ENCODE measurements around the gene ZBTB20. TPM values are rescaled to one million over a fixed set of nuclear protein-coding genes. Genes with fewer than 3 reads are reported as not detected.

ZBTB20 gene
- total and polyA plus RNA-seq, 3 experiments from 2014 or later, result 6.3 to 25.6 (median 6.5) TPM

GRCh38 chr3:114994554-114995341 lies 152.3 kb downstream of the ZBTB20 start:
- Mint-ChIP-seq H3K27ac (no peak overlapping the region), H3K9me3 (peaks cover 0 to 20% (median 8%) of the 10 kb centered on the region in 5 donors)
- CTCF ChIA-PET, result no interaction called here

DNA sequence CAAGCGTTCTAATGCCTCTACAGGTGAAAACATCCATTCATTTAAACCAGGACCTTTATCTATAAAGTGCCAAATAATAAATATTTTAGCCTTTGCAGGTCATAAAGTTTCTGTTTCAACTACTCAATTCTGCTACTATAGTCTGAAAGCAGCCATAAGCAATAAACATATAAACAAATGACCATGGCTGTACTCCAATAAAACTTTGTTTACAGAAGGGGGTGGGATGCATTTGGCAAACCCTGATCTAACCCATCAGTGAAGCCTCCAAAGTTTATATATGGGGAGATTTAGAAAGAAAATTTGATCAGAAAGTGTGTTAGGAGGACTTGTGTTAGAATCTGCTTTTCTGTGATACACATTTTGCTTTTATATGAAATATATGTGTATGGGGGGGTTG lies 161.3 kb downstream of the ZBTB20 start:
- ChIA-PET POLR2A (no interaction called here), CTCF (no interaction called here)
- peaks cover 0 to 15% (median 0%) of the 10 kb centered on the region in 3 donors for H3K36me3 Mint-ChIP-seq
- H3K9me3 ChIP-seq (ENCODE audit: low read length), result no peaks in the 10 kb centered on the region
- no peaks in the 10 kb centered on the region for H3K4me1 ChIP-seq (ENCODE audit: insufficient read depth, low read length)
- H3K36me3 ChIP-seq (ENCODE audit: insufficient read depth, low read length), result no peaks in the 10 kb centered on the region
- H3K27me3 Mint-ChIP-seq, result no peaks in the 10 kb centered on the region
- no peaks in the 10 kb centered on the region for H3K27me3 ChIP-seq (ENCODE audit: insufficient read depth, low read length, poor library complexity, severe bottlenecking)
- H3K27ac Mint-ChIP-seq, result no peak overlapping the region
- peaks cover 10 to 18% (median 12%) of the 10 kb centered on the region in 3 donors for H3K4me1 Mint-ChIP-seq
- DNase-seq, result no peak
- no peak overlapping the region for H3K27ac ChIP-seq (ENCODE audit: low read depth, low read length)
- no peak overlapping the region for H3K4me3 ChIP-seq (ENCODE audit: low read length)
- peaks cover 0 to 6% (median 2%) of the 10 kb centered on the region in 5 donors for H3K9me3 Mint-ChIP-seq
- H3K4me3 Mint-ChIP-seq, result no peak overlapping the region

More at GRCh38 chr3:114994554-114995341, 152.3 kb downstream of the ZBTB20 start:
- H3K4me1 Mint-ChIP-seq, result peaks cover 10 to 14% (median 11%) of the 10 kb centered on the region in 3 donors
- POLR2A ChIA-PET, result no interaction called here
- no peak overlapping the region for H3K27ac ChIP-seq (ENCODE audit: low read depth, low read length)
- no peaks in the 10 kb centered on the region for H3K4me1 ChIP-seq (ENCODE audit: insufficient read depth, low read length)
- H3K9me3 ChIP-seq (ENCODE audit: low read length), result no peaks in the 10 kb centered on the region
- H3K36me3 Mint-ChIP-seq, result peaks cover 11 to 55% (median 18%) of the 10 kb centered on the region in 3 donors
- H3K4me3 ChIP-seq (ENCODE audit: low read length), result no peak overlapping the region
- H3K27me3 Mint-ChIP-seq, result no peaks in the 10 kb centered on the region
- no peak overlapping the region for H3K4me3 Mint-ChIP-seq
- no peak for DNase-seq
- no peaks in the 10 kb centered on the region for H3K27me3 ChIP-seq (ENCODE audit: insufficient read depth, low read length, poor library complexity, severe bottlenecking)
- no peaks in the 10 kb centered on the region for H3K36me3 ChIP-seq (ENCODE audit: insufficient read depth, low read length)

DNA sequence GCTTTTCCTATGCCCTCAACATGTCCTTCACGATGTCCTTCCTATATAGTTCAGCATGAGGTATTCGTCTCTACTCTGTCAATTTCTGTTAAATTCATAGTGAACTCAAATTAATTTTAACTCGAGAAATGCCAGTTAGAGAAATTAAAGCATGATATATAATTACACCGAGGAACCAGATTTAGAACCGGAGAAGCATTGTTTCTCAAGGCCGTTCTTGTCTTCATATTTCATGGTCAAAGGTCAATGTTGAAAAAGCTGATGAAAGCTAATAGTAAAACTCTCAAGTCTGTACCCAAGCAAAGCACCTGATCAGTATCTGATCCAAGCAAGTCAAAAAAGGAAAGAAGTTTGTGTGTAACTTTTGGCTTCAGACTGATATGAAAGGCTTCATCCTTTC lies 163.8 kb downstream of the ZBTB20 start:
- DNase-seq, result no peak
- no peak overlapping the region for H3K4me3 Mint-ChIP-seq
- Histone ChIP-seq H3K36me3 (ENCODE audit: insufficient read depth, low read length) (no peaks in the 10 kb centered on the region), H3K9me3 (ENCODE audit: low read length) (no peaks in the 10 kb centered on the region), H3K4me3 (ENCODE audit: low read length) (no peak overlapping the region), H3K27ac (ENCODE audit: low read depth, low read length) (no peak overlapping the region), H3K27me3 (ENCODE audit: insufficient read depth, low read length, poor library complexity, severe bottlenecking) (no peaks in the 10 kb centered on the region), H3K4me1 (ENCODE audit: insufficient read depth, low read length) (no peaks in the 10 kb centered on the region)
- peaks cover 10 to 18% (median 12%) of the 10 kb centered on the region in 3 donors for H3K4me1 Mint-ChIP-seq
- no peaks in the 10 kb centered on the region for H3K9me3 Mint-ChIP-seq
- no peaks in the 10 kb centered on the region for H3K27me3 Mint-ChIP-seq
- H3K36me3 Mint-ChIP-seq, result no peaks in the 10 kb centered on the region
- POLR2A ChIA-PET, result interaction anchor here (0.6 kb wide), 1 partner anchor 186 kb away, joined by 5 read pairs; no protein-coding TSS in a partner anchor
- no peak overlapping the region for H3K27ac Mint-ChIP-seq
- CTCF ChIA-PET, result no interaction called here

GRCh38 chr3:114974387-114974786 lies 172.7 kb downstream of the ZBTB20 start:
- Mint-ChIP-seq H3K27ac (no peak overlapping the region), H3K4me1 (peaks cover 4 to 14% (median 6%) of the 10 kb centered on the region in 3 donors), H3K36me3 (peaks cover 13 to 34% (median 20%) of the 10 kb centered on the region in 3 donors), H3K27me3 (no peaks in the 10 kb centered on the region), H3K9me3 (peaks cover 0 to 7% (median 0%) of the 10 kb centered on the region in 5 donors), H3K4me3 (no peak overlapping the region)
- no peaks in the 10 kb centered on the region for H3K9me3 ChIP-seq (ENCODE audit: low read length)
- no peaks in the 10 kb centered on the region for H3K27me3 ChIP-seq (ENCODE audit: insufficient read depth, low read length, poor library complexity, severe bottlenecking)
- POLR2A ChIA-PET, result no interaction called here
- H3K4me1 ChIP-seq (ENCODE audit: insufficient read depth, low read length), result no peaks in the 10 kb centered on the region
- no peak overlapping the region for H3K4me3 ChIP-seq (ENCODE audit: low read length)
- CTCF ChIA-PET, result no interaction called here
- DNase-seq, result no peak
- no peak overlapping the region for H3K27ac ChIP-seq (ENCODE audit: low read depth, low read length)
- peaks cover 5% of the 10 kb centered on the region for H3K36me3 ChIP-seq (ENCODE audit: insufficient read depth, low read length)

GRCh38 chr3:114973536-114973935 lies 173.6 kb downstream of the ZBTB20 start:
- Histone ChIP-seq H3K4me1 (ENCODE audit: insufficient read depth, low read length) (no peaks in the 10 kb centered on the region), H3K9me3 (ENCODE audit: low read length) (no peaks in the 10 kb centered on the region), H3K27ac (ENCODE audit: low read depth, low read length) (no peak overlapping the region), H3K36me3 (ENCODE audit: insufficient read depth, low read length) (peaks cover 5% of the 10 kb centered on the region), H3K4me3 (ENCODE audit: low read length) (no peak overlapping the region), H3K27me3 (ENCODE audit: insufficient read depth, low read length, poor library complexity, severe bottlenecking) (no peaks in the 10 kb centered on the region)
- H3K4me3 Mint-ChIP-seq, result no peak overlapping the region
- peaks cover 13 to 34% (median 20%) of the 10 kb centered on the region in 3 donors for H3K36me3 Mint-ChIP-seq
- no peak overlapping the region for H3K27ac Mint-ChIP-seq
- peaks cover 0 to 7% (median 0%) of the 10 kb centered on the region in 5 donors for H3K9me3 Mint-ChIP-seq
- no peaks in the 10 kb centered on the region for H3K27me3 Mint-ChIP-seq
- ChIA-PET POLR2A (no interaction called here), CTCF (no interaction called here)
- peaks cover 4 to 14% (median 6%) of the 10 kb centered on the region in 3 donors for H3K4me1 Mint-ChIP-seq
- DNase-seq, result no peak

DNA sequence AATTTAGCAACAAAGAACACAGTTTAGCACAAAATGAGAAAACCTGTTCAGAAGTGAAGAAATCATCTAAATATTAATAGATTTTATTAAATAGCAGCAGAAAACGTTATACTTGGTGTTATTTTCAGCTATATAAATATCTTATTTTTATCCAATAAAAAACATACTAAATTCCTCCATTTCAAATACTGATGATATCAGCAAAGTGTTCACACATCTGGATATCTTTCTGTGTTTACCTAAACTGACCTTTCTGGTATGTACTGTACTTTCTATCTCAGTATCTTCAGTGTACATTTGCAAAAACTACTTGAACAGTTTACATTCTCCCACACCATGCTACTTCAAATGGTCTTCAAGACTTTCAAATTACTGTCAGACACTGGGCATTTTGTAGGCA lies 179.9 kb downstream of the ZBTB20 start:
- Histone ChIP-seq H3K4me3 (ENCODE audit: low read length) (no peak overlapping the region), H3K36me3 (ENCODE audit: insufficient read depth, low read length) (no peaks in the 10 kb centered on the region), H3K27ac (ENCODE audit: low read depth, low read length) (no peak overlapping the region), H3K27me3 (ENCODE audit: insufficient read depth, low read length, poor library complexity, severe bottlenecking) (no peaks in the 10 kb centered on the region), H3K4me1 (ENCODE audit: insufficient read depth, low read length) (no peaks in the 10 kb centered on the region), H3K9me3 (ENCODE audit: low read length) (no peaks in the 10 kb centered on the region)
- Mint-ChIP-seq H3K27me3 (no peaks in the 10 kb centered on the region), H3K4me3 (no peak overlapping the region), H3K9me3 (no peaks in the 10 kb centered on the region), H3K27ac (no peak overlapping the region), H3K36me3 (peaks cover 14 to 41% (median 29%) of the 10 kb centered on the region in 3 donors), H3K4me1 (peaks cover 0 to 4% (median 0%) of the 10 kb centered on the region in 3 donors)
- ChIA-PET POLR2A (no interaction called here), CTCF (no interaction called here)
- DNase-seq, result no peak

DNA sequence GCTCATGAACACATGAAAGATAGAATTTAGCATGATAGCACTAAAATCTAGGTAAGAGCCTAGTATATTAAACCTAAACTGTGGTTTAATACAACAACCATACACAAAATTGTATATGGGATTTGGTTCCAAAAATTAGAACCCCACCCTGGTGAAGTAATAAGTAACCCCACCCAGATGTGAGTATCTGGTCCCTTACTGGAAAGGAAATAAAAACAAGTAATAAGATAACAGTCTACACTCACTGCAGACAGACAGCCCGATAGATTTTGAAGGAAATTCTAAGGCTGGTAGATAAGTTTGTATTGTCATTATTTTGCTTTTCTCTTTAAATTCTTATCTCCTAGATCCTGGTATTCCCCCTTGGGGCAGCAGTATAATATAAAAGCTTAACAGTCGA lies 184.9 kb downstream of the ZBTB20 start:
- Mint-ChIP-seq H3K4me3 (no peak overlapping the region), H3K27me3 (no peaks in the 10 kb centered on the region), H3K4me1 (peaks cover 0 to 9% (median 4%) of the 10 kb centered on the region in 3 donors), H3K9me3 (no peaks in the 10 kb centered on the region), H3K27ac (no peak overlapping the region), H3K36me3 (peaks cover 16 to 36% (median 35%) of the 10 kb centered on the region in 3 donors)
- POLR2A ChIA-PET, result no interaction called here
- H3K36me3 ChIP-seq (ENCODE audit: insufficient read depth, low read length), result no peaks in the 10 kb centered on the region
- H3K27me3 ChIP-seq (ENCODE audit: insufficient read depth, low read length, poor library complexity, severe bottlenecking), result no peaks in the 10 kb centered on the region
- CTCF ChIA-PET, result no interaction called here
- H3K4me1 ChIP-seq (ENCODE audit: insufficient read depth, low read length), result no peaks in the 10 kb centered on the region
- H3K4me3 ChIP-seq (ENCODE audit: low read length), result no peak overlapping the region
- no peaks in the 10 kb centered on the region for H3K9me3 ChIP-seq (ENCODE audit: low read length)
- DNase-seq, result no peak
- H3K27ac ChIP-seq (ENCODE audit: low read depth, low read length), result no peak overlapping the region

DNA sequence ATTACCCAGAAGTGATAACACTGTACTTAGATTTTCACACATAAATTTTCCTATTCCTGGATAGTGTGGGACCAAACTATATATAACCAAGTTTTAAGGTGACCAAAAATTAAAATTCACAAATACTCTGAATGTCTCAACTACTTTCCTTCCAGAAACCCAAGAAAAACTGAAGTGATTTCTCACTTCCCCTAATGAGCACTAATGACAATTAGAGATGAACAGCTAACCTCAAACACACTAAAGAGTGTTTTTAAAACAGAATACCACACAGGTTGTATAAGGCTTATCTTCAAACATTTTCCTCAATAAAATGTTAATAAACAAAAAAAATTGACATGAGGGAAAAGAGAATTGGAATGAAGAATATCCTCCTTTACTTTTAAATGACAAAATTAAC lies 188.2 kb downstream of the ZBTB20 start:
- H3K36me3 Mint-ChIP-seq, result peaks cover 24 to 49% (median 41%) of the 10 kb centered on the region in 3 donors

More for the DNA sequence above, 188.2 kb downstream of the ZBTB20 start:
- Histone ChIP-seq H3K4me1 (ENCODE audit: insufficient read depth, low read length) (no peaks in the 10 kb centered on the region), H3K9me3 (ENCODE audit: low read length) (peaks cover 7% of the 10 kb centered on the region), H3K27me3 (ENCODE audit: insufficient read depth, low read length, poor library complexity, severe bottlenecking) (no peaks in the 10 kb centered on the region), H3K36me3 (ENCODE audit: insufficient read depth, low read length) (no peaks in the 10 kb centered on the region), H3K4me3 (ENCODE audit: low read length) (no peak overlapping the region), H3K27ac (ENCODE audit: low read depth, low read length) (no peak overlapping the region)
- Mint-ChIP-seq H3K27ac (no peak overlapping the region), H3K9me3 (peaks cover 4 to 12% (median 11%) of the 10 kb centered on the region in 5 donors), H3K4me3 (no peak overlapping the region), H3K27me3 (no peaks in the 10 kb centered on the region), H3K4me1 (peaks cover 0 to 9% (median 0%) of the 10 kb centered on the region in 3 donors)
- ChIA-PET CTCF (no interaction called here), POLR2A (no interaction called here)
- no peak for DNase-seq
